Sigmoid colon (tissue), 4 donors: ENCODE data around the gene PTTG2.

Experiments used
- EP300 ChIP-seq, 4 donors: sonication (generic); formaldehyde crosslinking; IDR thresholded peaks; one replicate each; pipeline ENCODE4 v1.6.1; 2017; ENCODE audit warnings: antibody characterized with exemption in 4 of 4
- POLR2A ChIP-seq, 2 donors: fragments of 450-650 bp; IDR thresholded peaks; one replicate each; pipeline ENCODE4 v1.6.1; 2016; ENCODE audit warnings: antibody characterized with exemption in 2 of 2, mild to moderate bottlenecking in 2 of 2, moderate library complexity in 2 of 2
- POLR2AphosphoS5 ChIP-seq, 4 donors: sonication (generic); formaldehyde crosslinking; IDR thresholded peaks; one replicate each; pipeline ENCODE4 v1.6.1; 2017; ENCODE audit warnings: antibody characterized with exemption in 4 of 4
- TF ChIP-seq, protein P1 (sequence below), 4 experiments: fragments of 450-650 bp in 3 of 4; fragments of 200-600 bp in 1 of 4; IDR thresholded peaks; one replicate each; pipeline ENCODE4 v1.5.1; 2016 to 2019; ENCODE audit warnings: antibody characterized with exemption in 4 of 4, mild to moderate bottlenecking in 3 of 4, moderate library complexity in 2 of 4

GRCh38 chr4:37953156-37953555 is 7.0 kb upstream of the PTTG2 start:
- TF ChIP-seq, protein P1, sequence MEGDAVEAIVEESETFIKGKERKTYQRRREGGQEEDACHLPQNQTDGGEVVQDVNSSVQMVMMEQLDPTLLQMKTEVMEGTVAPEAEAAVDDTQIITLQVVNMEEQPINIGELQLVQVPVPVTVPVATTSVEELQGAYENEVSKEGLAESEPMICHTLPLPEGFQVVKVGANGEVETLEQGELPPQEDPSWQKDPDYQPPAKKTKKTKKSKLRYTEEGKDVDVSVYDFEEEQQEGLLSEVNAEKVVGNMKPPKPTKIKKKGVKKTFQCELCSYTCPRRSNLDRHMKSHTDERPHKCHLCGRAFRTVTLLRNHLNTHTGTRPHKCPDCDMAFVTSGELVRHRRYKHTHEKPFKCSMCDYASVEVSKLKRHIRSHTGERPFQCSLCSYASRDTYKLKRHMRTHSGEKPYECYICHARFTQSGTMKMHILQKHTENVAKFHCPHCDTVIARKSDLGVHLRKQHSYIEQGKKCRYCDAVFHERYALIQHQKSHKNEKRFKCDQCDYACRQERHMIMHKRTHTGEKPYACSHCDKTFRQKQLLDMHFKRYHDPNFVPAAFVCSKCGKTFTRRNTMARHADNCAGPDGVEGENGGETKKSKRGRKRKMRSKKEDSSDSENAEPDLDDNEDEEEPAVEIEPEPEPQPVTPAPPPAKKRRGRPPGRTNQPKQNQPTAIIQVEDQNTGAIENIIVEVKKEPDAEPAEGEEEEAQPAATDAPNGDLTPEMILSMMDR (IDR thresholded peaks at IDR 0.05) = no peak
- TF ChIP-seq EP300 (IDR thresholded peaks at IDR 0.05) (no peak), POLR2AphosphoS5 (IDR thresholded peaks at IDR 0.05) (no peak), POLR2A (IDR thresholded peaks at IDR 0.05) (no peak)
